Endothelial cell of umbilical vein (primary cell): Measurements from ENCODE around the gene CRIM1. TPM values are rescaled to one million over a fixed set of nuclear protein-coding genes. Genes with fewer than 3 reads are reported as not detected.

Experiments used
- BruUV-seq: library from RNA; stranded (reverse); fragments of 400-500 nt; replicated peaks from 2 replicates; lab custom pipeline; 2021; lab: Mats Ljungman, UMichigan
- CTCF ChIA-PET: fragments of 300-600, 350-600 bp; sonication (Branson Sonifier 250); formaldehyde crosslinking; loops from one replicate; lab custom pipeline; 2021; ENCODE audit warnings: antibody characterized with exemption, inconsistent platforms; lab: Charles Lee
- POLR2A ChIA-PET: fragments of 300-600, 350-600 bp; sonication (Branson Sonifier 250); formaldehyde crosslinking; loops from one replicate; lab custom pipeline; 2021; ENCODE audit warnings: antibody characterized with exemption, inconsistent platforms; lab: Charles Lee
- DNase-seq: peaks from one replicate; pipeline ENCODE4 v3.0.0-alpha.2; 2011; ENCODE audit warnings: low read depth, low spot score
- FAIRE-seq: peaks from 2 replicates; lab custom pipeline; 2011; peaks lifted over from hg19 to GRCh38; lab: Jason Lieb, UNC
- H2AFZ ChIP-seq: 2 replicates; pipeline ENCODE4 v1.6.0; 2012; ENCODE audit warnings: low read depth, low read length, control low read depth, inconsistent platforms
- H3K27ac ChIP-seq: 2 replicates; pipeline ENCODE4 v1.5.1; 2011; ENCODE audit warnings: low read depth, mild to moderate bottlenecking, control low read depth, low read length, moderate library complexity; ENCODE audit not compliant: insufficient read depth
- H3K27me3 ChIP-seq, 2 experiments: 2 replicates each; pipeline versions ENCODE4 v1.6.0 to v1.6.1; 2011; ENCODE audit warnings: low read length in 2 of 2, mixed read lengths in 1 of 2; ENCODE audit not compliant: control insufficient read depth in 2 of 2, insufficient read depth in 2 of 2
- H3K36me3 ChIP-seq, 2 experiments: 2 replicates in 1 of 2; 3 replicates in 1 of 2; pipeline ENCODE4 v1.5.1; 2011; ENCODE audit warnings: low read length in 2 of 2, mild to moderate bottlenecking in 1 of 2, moderate library complexity in 1 of 2; ENCODE audit not compliant: control insufficient read depth in 2 of 2, insufficient read depth in 2 of 2; ENCODE audit errors: extremely low read depth in 1 of 2
- H3K4me1 ChIP-seq: 3 replicates; pipeline ENCODE4 v1.5.1; 2011; ENCODE audit warnings: mild to moderate bottlenecking, low read length; ENCODE audit not compliant: control insufficient read depth, insufficient read depth; ENCODE audit errors: extremely low read depth
- H3K4me2 ChIP-seq: 2 replicates; pipeline ENCODE4 v1.6.1; 2011; ENCODE audit warnings: low read length, control low read depth, mixed read lengths; ENCODE audit not compliant: insufficient read depth
- H3K4me3 ChIP-seq, 3 experiments: fragments of 200-600 bp in 1 of 3; sonication (generic), shearing (Covaris generic) in 1 of 3; replicated peaks in 1 of 3; 2 replicates each; pipeline ENCODE4 v1.5.1; 2011 to 2016; ENCODE audit warnings: control low read depth in 3 of 3, low read length in 3 of 3, mild to moderate bottlenecking in 2 of 3, inconsistent platforms in 1 of 3, low read depth in 1 of 3, moderate library complexity in 1 of 3; ENCODE audit not compliant: insufficient read depth in 1 of 3
- H3K79me2 ChIP-seq: 2 replicates; pipeline ENCODE4 v1.6.0; 2012; ENCODE audit warnings: low read length, inconsistent platforms; ENCODE audit not compliant: control insufficient read depth, insufficient read depth
- H3K9ac ChIP-seq: replicated peaks from 2 replicates; pipeline ENCODE3; 2011; ENCODE audit warnings: low read length, control low read depth; ENCODE audit not compliant: insufficient read depth; ENCODE audit errors: extremely low read depth
- H3K9me1 ChIP-seq: replicated peaks from 3 replicates; pipeline ENCODE4 v1.6.0; 2011; ENCODE audit warnings: mild to moderate bottlenecking, low read length; ENCODE audit not compliant: control insufficient read depth, insufficient read depth; ENCODE audit errors: extremely low read depth
- H3K9me3 ChIP-seq: replicated peaks from 2 replicates; pipeline ENCODE4 v1.5.1; 2012; ENCODE audit warnings: low read length, inconsistent platforms; ENCODE audit not compliant: control insufficient read depth, insufficient read depth
- H4K20me1 ChIP-seq: replicated peaks from 2 replicates; pipeline ENCODE3; 2011; ENCODE audit warnings: mild to moderate bottlenecking, low read length; ENCODE audit not compliant: control insufficient read depth, insufficient read depth; ENCODE audit errors: extremely low read depth
- EZH2 ChIP-seq: IDR thresholded peaks from 2 replicates; pipeline ENCODE4 v1.6.1; 2012; ENCODE audit warnings: borderline replicate concordance, low read depth, mild to moderate bottlenecking, moderate library complexity, low read length, inconsistent platforms; ENCODE audit not compliant: severe bottlenecking
- FOS ChIP-seq: IDR thresholded peaks from 2 replicates; pipeline ENCODE4 v1.6.1; 2011; ENCODE audit warnings: mild to moderate bottlenecking, low read length, moderate library complexity, borderline replicate concordance; ENCODE audit not compliant: insufficient read depth
- GATA2 ChIP-seq: IDR thresholded peaks from 2 replicates; pipeline ENCODE4 v1.7.0; 2011; ENCODE audit warnings: low read depth, mild to moderate bottlenecking, moderate library complexity, mixed read lengths, low read length; ENCODE audit not compliant: insufficient read length, insufficient read depth
- JUN ChIP-seq: IDR thresholded peaks from 2 replicates; pipeline ENCODE4 v1.6.1; 2011; ENCODE audit warnings: borderline replicate concordance, low read depth; ENCODE audit not compliant: insufficient read length, insufficient read depth
- MAX ChIP-seq: IDR thresholded peaks from 2 replicates; pipeline ENCODE4 v1.6.1; 2011; ENCODE audit not compliant: insufficient read depth, insufficient read length
- MYC ChIP-seq: IDR thresholded peaks from one replicate; pipeline ENCODE4 v1.6.1; 2011; ENCODE audit warnings: mild to moderate bottlenecking, low read depth, low read length
- POLR2A ChIP-seq: IDR thresholded peaks from 2 replicates; pipeline ENCODE4 v1.6.1; 2012; ENCODE audit warnings: low read depth, mild to moderate bottlenecking, control low read depth, low read length
- POLR2AphosphoS5 ChIP-seq: IDR thresholded peaks from 2 replicates; pipeline ENCODE4 v1.6.1; 2012; ENCODE audit warnings: low read depth, mild to moderate bottlenecking, control low read depth, low read length, moderate library complexity; ENCODE audit not compliant: insufficient read depth
- dilution Hi-C: fragments of 300-500 bp; cut with MboI; formaldehyde crosslinking; loops from one replicate; pipeline ENCODE4 v1.15.0; 2019; ENCODE audit warnings: low sequenced_read_pairs; ENCODE audit not compliant: extremely low pct_ligation_motif_present
- intact Hi-C: fragments of 100-400 bp; cut with micrococcal nuclease; formaldehyde crosslinking; loops from one replicate; pipeline ENCODE4 v1.10.0; 2022
- polyA plus RNA-seq, 4 experiments: library from polyadenylated mRNA; depleted of rRNA in 3 of 4; stranded (reverse) in 3 of 4; unstranded in 1 of 4; fragments of >200 nt; gene quantifications; 2 replicates each; pipeline versions ENCODE4 v1.2.1 to v1.2.3, GENCODE V29; 2011 to 2012; ENCODE audit warnings: missing spikeins in 1 of 4
- total RNA-seq: library from RNA; stranded (reverse); gene quantifications from 2 replicates; pipeline ENCODE4 v1.2.3, GENCODE V29; 2021
- TF ChIP-seq, protein P1 (sequence below), 2 donors: IDR thresholded peaks; 1 replicate in 1 of 2; 2 replicates in 1 of 2; pipeline ENCODE4 v1.5.1; 2011; ENCODE audit warnings: low read length in 2 of 2, mild to moderate bottlenecking in 2 of 2, moderate library complexity in 2 of 2, control low read depth in 1 of 2, inconsistent platforms in 1 of 2, low read depth in 1 of 2; ENCODE audit not compliant: insufficient read depth in 1 of 2; ENCODE audit errors: extremely low read depth in 1 of 2

CRIM1 gene
- total and polyA plus RNA-seq, 2 donors (not counting 3 experiments of a cell fraction or from before 2014, with no cell fraction given): 422 to 649 TPM

GRCh38 chr2:36343606-36344005, 12.0 kb upstream of the CRIM1 start:
- Histone ChIP-seq H4K20me1 (no peaks in the 10 kb centered on the region), H3K36me3 (no peaks in the 10 kb centered on the region), H3K79me2 (no peaks in the 10 kb centered on the region), H3K4me2 (no peak overlapping the region), H3K9ac (no peak overlapping the region), H3K9me3 (no peaks in the 10 kb centered on the region), H3K9me1 (no peaks in the 10 kb centered on the region), H3K4me1 (peaks cover 2% of the 10 kb centered on the region), H2AFZ (no peak overlapping the region), H3K27me3 (peaks cover 2% of the 10 kb centered on the region in 2 experiments), H3K27ac (no peak overlapping the region), H3K4me3 (no peak overlapping the region)
- BruUV-seq: no TSS peak
- FAIRE-seq: no peak
- no peak for DNase-seq
- ChIA-PET CTCF (no interaction called here), POLR2A (no interaction called here)
- intact Hi-C loops: no loop called here
- dilution Hi-C loops: no loop called here
- no peak for TF ChIP-seq POLR2A
- TF ChIP-seq GATA2: no peak
- no peak for TF ChIP-seq FOS
- no peak for TF ChIP-seq POLR2AphosphoS5
- no peak for TF ChIP-seq MYC
- TF ChIP-seq, protein P1, sequence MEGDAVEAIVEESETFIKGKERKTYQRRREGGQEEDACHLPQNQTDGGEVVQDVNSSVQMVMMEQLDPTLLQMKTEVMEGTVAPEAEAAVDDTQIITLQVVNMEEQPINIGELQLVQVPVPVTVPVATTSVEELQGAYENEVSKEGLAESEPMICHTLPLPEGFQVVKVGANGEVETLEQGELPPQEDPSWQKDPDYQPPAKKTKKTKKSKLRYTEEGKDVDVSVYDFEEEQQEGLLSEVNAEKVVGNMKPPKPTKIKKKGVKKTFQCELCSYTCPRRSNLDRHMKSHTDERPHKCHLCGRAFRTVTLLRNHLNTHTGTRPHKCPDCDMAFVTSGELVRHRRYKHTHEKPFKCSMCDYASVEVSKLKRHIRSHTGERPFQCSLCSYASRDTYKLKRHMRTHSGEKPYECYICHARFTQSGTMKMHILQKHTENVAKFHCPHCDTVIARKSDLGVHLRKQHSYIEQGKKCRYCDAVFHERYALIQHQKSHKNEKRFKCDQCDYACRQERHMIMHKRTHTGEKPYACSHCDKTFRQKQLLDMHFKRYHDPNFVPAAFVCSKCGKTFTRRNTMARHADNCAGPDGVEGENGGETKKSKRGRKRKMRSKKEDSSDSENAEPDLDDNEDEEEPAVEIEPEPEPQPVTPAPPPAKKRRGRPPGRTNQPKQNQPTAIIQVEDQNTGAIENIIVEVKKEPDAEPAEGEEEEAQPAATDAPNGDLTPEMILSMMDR (IDR thresholded peaks at IDR 0.05; ENCODE audit: extremely low read depth in 1 of 2, insufficient read depth in 1 of 2, low read depth in 1 of 2, low read length in 2 of 2): no peak

DNA sequence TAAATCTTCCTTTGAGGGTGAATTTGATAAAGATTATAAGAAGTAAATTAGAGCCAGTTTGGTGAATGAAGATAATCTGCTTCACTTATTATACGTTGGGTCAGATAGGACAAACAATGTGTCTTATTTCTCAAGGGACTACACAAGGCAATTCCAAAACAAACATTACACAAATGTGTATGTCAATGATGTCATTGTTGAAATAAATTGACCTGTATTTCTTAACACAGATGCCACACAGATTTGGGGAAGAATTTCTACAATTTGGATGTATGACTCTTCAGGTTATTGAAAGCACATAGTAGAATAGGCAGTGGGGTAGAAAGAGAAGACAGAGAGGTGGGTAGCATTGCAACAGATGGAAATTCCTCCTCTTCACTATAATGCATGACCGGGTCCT, 6.9 kb upstream of the CRIM1 start:
- ChIA-PET POLR2A (no interaction called here), CTCF (no interaction called here)
- H3K9me1 ChIP-seq: no peaks in the 10 kb centered on the region
- H3K9ac ChIP-seq: no peak overlapping the region
- DNase-seq: no peak
- H3K4me2 ChIP-seq: no peak overlapping the region
- H3K27ac ChIP-seq: no peak overlapping the region
- TF ChIP-seq MYC (no peak), GATA2 (no peak), POLR2AphosphoS5 (no peak), MAX (no peak), FOS (no peak), JUN (no peak), EZH2 (no peak), POLR2A (no peak)
- TF ChIP-seq, protein P1 (IDR thresholded peaks at IDR 0.05; ENCODE audit: extremely low read depth in 1 of 2, insufficient read depth in 1 of 2, low read depth in 1 of 2, low read length in 2 of 2): no peak
- dilution Hi-C loops (no loop called here), intact Hi-C loops (no loop called here)
- no TSS peak for BruUV-seq
- peaks cover 15% of the 10 kb centered on the region for H3K4me1 ChIP-seq
- no peak overlapping the region for H3K4me3 ChIP-seq
- peaks cover 13% of the 10 kb centered on the region for H3K79me2 ChIP-seq
- no peaks in the 10 kb centered on the region for H3K9me3 ChIP-seq
- H2AFZ ChIP-seq: no peak overlapping the region
- no peak for FAIRE-seq
- H4K20me1 ChIP-seq: no peaks in the 10 kb centered on the region
- peaks cover 2% of the 10 kb centered on the region in 2 experiments for H3K27me3 ChIP-seq
- H3K36me3 ChIP-seq: no peaks in the 10 kb centered on the region
